Measurements from ENCODE around the gene AGPAT3.

DNA sequence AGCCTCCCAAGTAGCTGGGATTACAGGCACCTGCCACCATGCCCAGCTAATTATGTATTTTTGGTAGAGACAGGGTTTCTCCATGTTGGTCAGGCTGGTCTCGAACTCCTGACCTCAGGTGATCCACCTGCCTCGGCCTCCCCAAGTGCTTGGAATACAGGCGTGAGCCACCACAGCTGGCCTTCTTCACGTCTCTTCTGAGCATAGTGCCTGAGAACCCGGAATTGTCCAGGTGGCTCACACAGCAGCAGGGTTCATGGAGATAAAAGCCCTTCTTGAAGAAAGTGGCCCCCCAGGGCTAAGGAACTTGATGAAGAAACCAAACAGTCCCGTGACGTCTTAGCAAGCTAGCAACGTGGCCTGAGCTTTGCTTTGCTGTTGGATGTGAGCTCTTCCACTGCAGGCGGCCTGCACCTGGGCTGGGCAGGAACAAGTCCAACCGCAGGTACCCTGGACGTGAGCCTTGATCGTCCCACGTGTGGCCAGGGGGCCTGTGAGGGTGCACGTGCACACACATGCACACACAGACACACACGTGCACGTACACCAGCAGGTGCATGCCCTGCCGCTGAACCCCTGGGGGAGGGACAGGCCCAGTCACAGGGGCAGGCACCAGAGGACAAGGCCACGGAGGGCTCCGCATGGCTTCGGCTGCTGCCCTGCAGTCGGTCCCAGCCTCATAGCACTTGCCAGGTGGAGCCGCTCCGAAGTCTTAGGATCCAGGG is 123.6 kb downstream of the AGPAT3 start:
- TF ChIP-seq CTCF (IDR thresholded peaks at IDR 0.05; ENCODE audit: poor library complexity) (no peak), EZH2 (IDR thresholded peaks at IDR 0.05; ENCODE audit: borderline replicate concordance) (no peak), EZH2phosphoT487 (IDR thresholded peaks at IDR 0.05; ENCODE audit: low read depth, severe bottlenecking, unreplicated experiment) (no peak)

Measured in hepatocyte (in vitro differentiated cells).